Skin epidermis (tissue), 12 donors: Measurements from ENCODE around the gene RPL21.
"Not testable (repeated sequence)": the region's sequence is repeated elsewhere in the genome, so short reads cannot be mapped to it uniquely, and the experiment has no call there.

ENCODE experiments used
- H3K27ac ChIP-seq, 21 experiments: fragments of 200-600 bp; sonication (generic) in 11 of 21; one replicate each; pipeline ENCODE4 v1.5.0; 2020; ENCODE audit warnings: mild to moderate bottlenecking in 3 of 21, inconsistent platforms in 2 of 21, moderate library complexity in 2 of 21
- H3K4me3 ChIP-seq, 7 experiments: fragments of 200-600 bp; sonication (generic) in 2 of 7; one replicate each; pipeline ENCODE4 v1.5.0; 2020; ENCODE audit warnings: inconsistent platforms in 2 of 7, mild to moderate bottlenecking in 2 of 7, moderate library complexity in 1 of 7

The RPL21 gene

GRCh38 chr13:27251166-27252091, at the start of gene RPL21:
Gene RPL21, plus strand, starts transcription at chr13:27251558. Its CDS starts 2,219 bp downstream, at chr13:27253777.
- peak within 1 kb of the TSS; percentile 69 to 97 (median 88) for H3K4me3 ChIP-seq
- peak within 1 kb of the TSS; percentile 90 to 100 (median 97) for H3K27ac ChIP-seq

DNA sequence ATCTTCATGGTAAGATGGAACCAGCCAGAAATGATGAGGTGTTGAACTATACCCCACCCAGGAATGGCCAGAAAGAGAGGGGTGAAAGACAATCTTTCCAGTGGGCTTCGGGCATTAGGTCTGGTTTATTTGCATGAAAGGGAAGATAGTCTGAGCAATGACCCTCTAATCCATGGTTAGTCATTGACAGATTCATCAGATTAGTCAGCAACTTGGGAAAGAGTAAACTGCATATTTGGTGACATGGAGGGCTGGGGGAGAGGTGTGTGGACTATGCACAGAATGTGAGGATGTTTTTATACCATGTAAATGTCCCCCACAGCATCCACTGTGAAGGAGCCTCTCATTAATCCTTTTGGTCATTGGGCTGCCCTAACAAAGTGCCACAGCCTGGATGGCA, 49.7 kb upstream of the RPL21 start:
- no peak overlapping the region for H3K27ac ChIP-seq
- H3K4me3 ChIP-seq, result no peak overlapping the region

GRCh38 chr13:27203186-27203585, 48.2 kb upstream of the RPL21 start:
- Histone ChIP-seq H3K4me3 (no peak overlapping the region), H3K27ac (no peak overlapping the region)

DNA sequence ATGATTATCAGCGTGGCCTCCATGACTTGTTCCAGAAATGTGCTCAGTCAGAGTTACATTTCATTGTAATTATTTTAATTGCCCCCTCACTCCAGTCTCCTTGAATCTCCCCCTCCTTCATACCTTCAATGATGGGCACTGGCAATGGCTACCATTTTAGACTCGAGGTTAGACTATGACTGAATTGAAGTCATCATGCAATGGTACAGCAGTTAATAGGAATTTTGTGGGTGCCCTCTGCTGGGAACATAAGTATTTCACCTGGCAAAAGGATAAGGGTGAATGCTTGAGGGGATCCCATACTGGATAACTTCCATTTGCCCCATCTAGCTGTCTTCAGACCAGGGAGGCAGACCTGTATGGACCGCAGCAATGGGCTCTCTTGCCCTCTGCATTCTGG, 47.5 kb upstream of the RPL21 start:
- Histone ChIP-seq H3K4me3 (no peak overlapping the region), H3K27ac (no peak overlapping the region)

GRCh38 chr13:27208514-27208913, 42.8 kb upstream of the RPL21 start:
- no peak overlapping the region for H3K27ac ChIP-seq

GRCh38 chr13:27211271-27211670, 40.1 kb upstream of the RPL21 start:
- H3K27ac ChIP-seq, result no peak overlapping the region
- H3K4me3 ChIP-seq, result no peak overlapping the region

More at GRCh38 chr13:27208514-27208913, 42.8 kb upstream of the RPL21 start:
- no peak overlapping the region for H3K4me3 ChIP-seq

GRCh38 chr13:27211771-27212364, 39.5 kb upstream of the RPL21 start:
- Histone ChIP-seq H3K27ac (no peak overlapping the region), H3K4me3 (no peak overlapping the region)

- H3K4me3 ChIP-seq, H3K27ac ChIP-seq: not testable (repeated sequence)
Observed at GRCh38 chr13:27213386-27213785, 38.0 kb upstream of the RPL21 start.

DNA sequence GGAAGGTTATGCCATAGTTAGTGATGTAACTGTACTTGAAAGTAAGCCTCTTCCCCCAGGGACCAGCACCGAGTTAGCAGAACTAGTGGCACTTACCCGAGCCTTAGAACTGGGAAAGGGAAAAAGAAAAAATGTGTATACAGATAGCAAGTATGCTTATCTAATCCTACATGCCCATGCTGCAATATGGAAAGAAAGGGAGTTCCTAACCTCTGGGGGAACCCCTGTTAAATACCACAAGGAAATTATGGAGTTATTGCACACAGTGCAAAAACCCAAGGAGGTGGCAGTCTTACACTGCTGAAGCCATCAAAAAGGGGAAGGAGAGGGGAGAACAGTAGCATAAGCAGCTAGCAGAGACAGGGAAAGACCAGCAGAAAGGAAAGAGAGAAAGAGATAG, 33.6 kb upstream of the RPL21 start:
- not testable (repeated sequence) for H3K27ac ChIP-seq, H3K4me3 ChIP-seq

DNA sequence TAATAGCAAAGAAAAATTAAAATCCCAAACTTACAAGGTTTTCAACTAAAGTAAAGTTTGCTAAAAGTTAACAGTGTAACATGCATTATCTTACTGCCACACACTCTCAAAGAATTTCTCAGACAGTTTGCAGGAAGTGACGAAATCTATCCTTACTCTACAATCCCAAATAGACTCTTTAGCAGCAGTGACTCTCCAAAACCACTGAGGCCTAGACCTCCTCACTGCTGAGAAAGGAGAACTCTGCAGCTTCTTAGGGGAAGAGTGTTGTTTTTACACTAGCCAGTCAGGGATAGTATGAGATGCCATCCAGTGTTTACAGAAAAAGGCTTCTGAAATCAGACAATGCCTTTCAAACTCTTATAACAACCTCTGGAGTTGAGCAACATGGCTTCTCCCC, 32.5 kb upstream of the RPL21 start:
- not testable (repeated sequence) for H3K27ac ChIP-seq, H3K4me3 ChIP-seq

DNA sequence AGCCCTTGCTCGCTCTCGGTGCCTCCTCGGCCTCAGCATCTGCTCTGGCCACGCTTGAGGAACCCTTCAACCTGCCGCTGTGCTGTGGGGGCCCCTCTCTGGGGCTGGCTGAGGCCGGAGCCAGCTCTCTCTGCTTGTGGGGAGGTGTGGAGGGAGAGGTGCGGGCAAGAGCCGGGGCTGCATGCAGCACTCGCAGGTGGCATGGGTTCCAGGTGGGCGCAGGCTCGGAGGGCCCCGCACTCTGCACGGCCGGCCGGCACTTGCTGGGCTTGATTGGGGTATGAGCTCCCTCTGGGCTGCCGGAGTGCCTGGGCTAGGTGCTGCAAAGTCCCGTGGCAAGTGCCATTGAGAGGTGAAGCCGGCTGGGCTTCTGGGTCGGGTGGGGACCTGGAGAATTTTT, 31.7 kb upstream of the RPL21 start:
- Histone ChIP-seq H3K4me3 (no peak overlapping the region), H3K27ac (no peak overlapping the region)

- not testable (repeated sequence) for H3K27ac ChIP-seq, H3K4me3 ChIP-seq
Observed at GRCh38 chr13:27222100-27222499, 29.3 kb upstream of the RPL21 start.

DNA sequence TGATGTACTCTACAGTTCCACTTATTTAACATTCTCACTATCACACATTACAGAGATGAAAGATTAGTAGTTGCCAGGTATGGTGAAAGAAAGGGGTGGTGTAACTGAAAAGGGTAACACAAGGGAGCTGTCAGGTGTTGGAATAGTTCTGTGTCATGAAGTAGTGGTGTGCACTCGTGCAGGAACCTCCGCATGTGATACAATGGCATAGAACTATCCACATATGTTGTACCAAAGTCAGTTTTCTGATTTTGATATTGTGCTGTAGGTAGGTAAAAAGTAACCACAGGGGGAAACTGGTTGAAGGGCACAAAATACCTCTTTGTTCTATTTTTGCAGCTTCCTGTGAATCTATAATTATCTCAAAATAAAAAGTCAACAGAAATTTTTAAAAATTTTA, 24.4 kb upstream of the RPL21 start:
- no peak overlapping the region for H3K4me3 ChIP-seq
- no peak overlapping the region for H3K27ac ChIP-seq

DNA sequence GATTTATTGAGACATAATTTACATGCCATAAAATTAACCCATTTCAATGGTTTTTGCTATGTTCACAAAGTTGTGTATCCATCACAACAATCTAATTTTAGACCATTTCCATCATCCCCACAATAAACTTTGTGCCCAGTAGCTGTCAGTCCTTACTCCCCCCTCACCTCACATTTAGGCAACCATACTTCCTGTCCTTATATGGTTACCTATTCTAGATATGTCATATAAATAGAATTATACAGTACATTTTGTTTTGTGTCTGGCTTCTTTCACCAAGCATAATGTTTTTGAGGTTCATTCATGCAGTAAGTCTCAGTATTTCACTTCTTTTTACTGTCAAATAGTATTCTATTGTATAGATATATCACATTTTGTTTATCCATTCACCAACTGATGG, 23.2 kb upstream of the RPL21 start:
- H3K27ac ChIP-seq, result no peak overlapping the region
- H3K4me3 ChIP-seq, result no peak overlapping the region

DNA sequence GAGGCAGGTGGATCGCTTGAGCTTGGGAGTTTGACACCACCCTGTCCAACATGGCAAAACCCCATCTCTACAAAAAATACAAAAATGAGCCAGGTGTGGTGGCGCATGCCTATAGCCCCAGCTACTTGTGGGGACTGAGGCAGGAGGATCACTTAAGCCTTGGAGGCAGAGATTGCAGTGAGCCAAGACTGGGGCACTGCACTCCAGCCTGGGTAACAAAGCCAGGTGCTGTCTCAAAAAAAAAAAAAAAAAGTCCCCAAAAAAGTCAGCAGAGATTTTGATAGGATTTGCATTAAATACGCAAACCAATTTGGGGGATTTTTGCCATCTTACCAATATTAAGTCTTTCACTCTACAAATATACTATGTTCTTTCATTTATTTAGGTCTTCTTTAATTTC, 21.7 kb upstream of the RPL21 start:
- no peak overlapping the region for H3K27ac ChIP-seq
- no peak overlapping the region for H3K4me3 ChIP-seq

DNA sequence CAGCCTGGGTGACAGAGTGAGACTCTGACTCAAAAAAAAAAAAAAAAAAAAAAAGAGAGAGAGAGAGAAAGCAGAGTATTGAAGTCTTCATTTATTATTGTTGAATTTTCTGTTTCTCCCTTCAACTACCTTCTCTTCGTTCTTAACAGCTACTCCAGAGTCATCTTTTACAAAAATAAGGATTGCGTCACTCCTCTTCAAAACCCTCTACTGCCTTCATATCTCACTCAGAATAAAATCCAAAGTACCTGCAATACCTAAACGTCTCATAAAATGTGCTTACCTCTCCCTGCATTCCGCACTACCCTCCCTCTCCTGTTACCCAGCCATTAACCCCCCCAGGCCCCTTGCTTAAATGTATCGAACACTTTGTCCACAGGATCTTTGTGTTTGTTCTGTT, 17.4 kb upstream of the RPL21 start:
- H3K4me3 ChIP-seq, result no peak overlapping the region
- no peak overlapping the region for H3K27ac ChIP-seq

DNA sequence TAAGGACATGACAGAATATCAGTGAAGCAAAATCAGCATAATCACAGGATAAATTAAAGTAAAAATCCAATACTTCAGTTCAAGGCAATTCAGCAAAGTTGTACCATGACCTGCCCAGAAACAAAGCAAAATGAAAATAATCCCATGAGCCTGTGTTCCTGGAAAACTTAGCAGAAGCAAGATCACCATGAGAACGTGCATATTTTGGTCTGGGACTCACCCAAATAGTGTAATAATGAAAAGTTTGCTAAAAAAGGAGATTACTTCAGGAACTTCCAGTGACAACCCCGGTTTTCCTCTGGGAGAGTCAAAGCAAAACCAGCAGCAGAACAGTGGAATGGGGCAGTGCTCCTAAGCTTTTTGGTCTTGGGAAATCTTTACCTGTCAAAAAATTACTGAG, 14.9 kb upstream of the RPL21 start:
- Histone ChIP-seq H3K4me3 (no peak overlapping the region), H3K27ac (no peak overlapping the region)

- no peak overlapping the region for H3K27ac ChIP-seq
- H3K4me3 ChIP-seq, result no peak overlapping the region
Observed at GRCh38 chr13:27242702-27243101, 8.7 kb upstream of the RPL21 start.

- Histone ChIP-seq H3K27ac (no peak overlapping the region), H3K4me3 (no peak overlapping the region)
Observed at GRCh38 chr13:27245610-27246009, 5.7 kb upstream of the RPL21 start.

DNA sequence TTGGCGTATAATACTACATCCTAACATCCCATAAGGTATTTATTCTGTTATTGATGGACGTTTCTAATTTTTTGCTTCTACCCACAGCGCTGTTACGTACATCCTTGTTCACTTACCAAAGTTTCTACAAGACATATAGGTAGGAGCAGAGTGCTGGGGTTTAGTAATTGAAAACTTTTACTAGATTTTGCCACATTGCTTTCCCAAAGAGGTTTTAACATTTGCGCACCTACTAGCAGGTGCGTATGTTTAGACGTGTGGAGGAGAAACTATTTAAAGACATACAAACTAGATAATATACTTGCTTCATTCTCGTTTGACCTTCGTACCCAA, 559 bp upstream of the RPL21 start:
- H3K27ac ChIP-seq, result peak overlapping the region in 20 of 21 experiments; percentile 90 to 100 (median 97)
- peak overlapping the region; percentile 69 to 97 (median 88) for H3K4me3 ChIP-seq

GRCh38 chr13:27252467-27252866, 1.1 kb downstream of the RPL21 start:
- Histone ChIP-seq H3K4me3 (peak overlapping the region; percentile 69 to 97 (median 88)), H3K27ac (peak overlapping the region in 19 of 21 experiments; percentile 90 to 100 (median 97))
